HG03469 (cell line): ENCODE results near the gene ZYG11A.

Source experiments
- ATAC-seq: cut with Tn5 transposase; IDR thresholded peaks from one replicate; pipeline ENCODE4 v1.9.1; 2021; ENCODE audit warnings: mild to moderate bottlenecking, moderate library complexity, moderate number of reproducible peaks; ENCODE audit not compliant: unreplicated experiment

The ZYG11A gene

DNA sequence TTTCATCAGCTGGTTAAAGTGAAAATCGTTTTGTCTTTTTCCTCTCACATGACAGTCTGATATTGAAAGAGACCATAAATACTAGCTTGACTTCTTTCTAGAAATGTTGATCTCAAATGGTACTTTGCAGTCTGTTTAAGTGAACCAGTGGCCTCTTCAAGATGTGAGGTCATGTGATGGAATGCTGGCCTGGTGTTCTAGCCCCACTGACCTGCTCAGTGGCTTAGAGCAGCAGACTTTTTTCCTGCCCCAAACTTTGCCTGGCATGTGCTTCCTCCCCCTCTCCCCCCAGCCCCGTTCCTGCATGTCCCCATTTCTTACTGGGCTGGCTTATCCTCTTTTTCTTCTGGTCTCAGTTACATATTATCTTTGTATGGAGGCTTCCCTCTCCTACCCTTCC, 34.3 kb downstream of the ZYG11A start:
- no peak for ATAC-seq

DNA sequence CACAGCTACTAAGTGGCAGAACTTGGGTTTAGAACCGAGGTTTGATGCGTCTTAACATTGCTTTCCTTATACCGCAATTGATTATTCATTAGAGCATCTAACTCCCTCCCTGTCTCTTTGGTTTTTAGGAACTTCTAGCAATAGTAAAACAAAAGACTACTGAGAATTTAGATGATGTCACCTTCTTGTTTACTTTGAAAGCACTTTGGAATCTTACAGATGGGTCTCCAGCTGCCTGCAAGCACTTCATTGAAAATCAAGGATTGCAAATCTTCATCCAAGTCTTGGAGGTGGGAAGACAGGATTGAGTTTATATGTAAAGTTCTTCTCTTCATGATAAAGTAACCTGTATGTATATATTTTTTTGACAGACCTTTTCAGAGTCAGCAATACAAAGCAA, 35.0 kb downstream of the ZYG11A start:
- no peak for ATAC-seq

DNA sequence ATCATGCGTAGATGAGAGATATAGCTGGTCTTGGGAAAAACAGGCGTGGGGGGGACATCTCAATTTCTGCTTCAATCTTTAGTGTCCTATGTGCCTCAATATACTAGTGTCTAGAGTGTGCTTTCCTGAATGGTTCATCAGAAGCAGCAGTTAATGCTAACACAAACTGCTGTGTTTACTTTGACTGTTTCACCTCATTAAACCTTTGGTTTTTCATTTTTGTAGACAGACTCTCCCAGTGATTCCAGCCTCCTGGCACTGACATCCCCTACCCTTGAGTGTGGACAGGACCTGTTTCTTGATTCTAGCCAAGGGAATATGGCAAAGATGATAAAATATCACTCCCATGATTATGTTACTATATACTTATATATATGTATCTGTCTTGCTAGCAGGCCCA, 37.6 kb downstream of the ZYG11A start:
- no peak for ATAC-seq

DNA sequence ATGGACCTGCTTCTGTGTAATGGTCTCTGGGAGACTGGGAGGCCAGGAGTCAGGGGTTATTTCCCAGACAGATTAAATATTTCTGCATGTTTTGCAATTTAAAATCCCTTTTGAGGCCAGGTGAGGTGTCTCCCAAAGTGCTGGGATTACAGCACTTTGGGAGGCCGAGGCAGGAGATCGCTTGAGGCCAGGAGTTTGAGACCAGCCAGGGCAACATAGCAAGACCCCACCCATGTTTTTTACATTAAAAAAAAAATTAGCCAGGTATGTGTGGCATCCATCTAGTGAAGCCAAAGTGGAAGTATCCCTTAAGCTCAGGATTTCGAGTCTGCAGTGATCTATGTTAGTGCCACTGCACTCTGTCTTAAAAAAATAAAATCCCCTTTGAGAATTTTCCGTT, 44.9 kb downstream of the ZYG11A start:
- no peak for ATAC-seq

DNA sequence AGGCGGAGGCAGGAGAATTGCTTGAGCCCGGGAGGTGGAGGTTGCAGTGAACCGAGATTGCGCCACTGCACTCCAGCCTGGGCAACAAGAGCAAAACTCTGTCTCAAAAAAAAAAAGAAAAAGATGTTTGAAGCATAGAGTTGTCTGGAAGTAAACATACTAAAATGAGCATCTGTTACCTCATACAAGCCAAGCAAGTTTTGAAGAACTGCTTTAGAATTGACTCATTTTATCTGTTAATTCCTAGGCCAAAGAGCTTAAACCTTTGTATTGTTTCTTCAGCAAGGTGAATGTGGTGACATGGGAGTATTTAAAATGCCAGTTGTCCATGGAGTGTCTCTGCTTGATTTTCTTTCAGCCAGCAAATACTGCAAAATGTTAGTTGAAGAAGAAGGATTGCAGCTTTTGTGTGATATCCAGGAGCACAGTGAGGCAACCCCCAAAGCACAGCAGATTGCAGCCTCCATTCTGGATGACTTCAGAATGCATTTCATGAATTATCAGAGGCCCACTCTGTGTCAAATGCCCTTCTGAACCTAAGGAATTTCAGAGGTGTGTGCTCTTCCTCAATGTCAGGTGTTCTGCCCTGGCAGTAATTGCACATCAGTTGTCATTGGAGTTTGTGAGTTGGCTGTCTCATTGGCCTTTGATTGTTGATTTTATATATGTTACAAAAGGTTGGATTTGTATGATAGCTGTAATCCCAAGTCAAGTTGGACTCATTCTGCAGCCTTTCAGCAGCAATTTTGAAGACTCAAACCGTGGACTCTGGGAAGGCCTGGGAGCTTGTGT, 50.1 kb downstream of the ZYG11A start:
- no peak for ATAC-seq

DNA sequence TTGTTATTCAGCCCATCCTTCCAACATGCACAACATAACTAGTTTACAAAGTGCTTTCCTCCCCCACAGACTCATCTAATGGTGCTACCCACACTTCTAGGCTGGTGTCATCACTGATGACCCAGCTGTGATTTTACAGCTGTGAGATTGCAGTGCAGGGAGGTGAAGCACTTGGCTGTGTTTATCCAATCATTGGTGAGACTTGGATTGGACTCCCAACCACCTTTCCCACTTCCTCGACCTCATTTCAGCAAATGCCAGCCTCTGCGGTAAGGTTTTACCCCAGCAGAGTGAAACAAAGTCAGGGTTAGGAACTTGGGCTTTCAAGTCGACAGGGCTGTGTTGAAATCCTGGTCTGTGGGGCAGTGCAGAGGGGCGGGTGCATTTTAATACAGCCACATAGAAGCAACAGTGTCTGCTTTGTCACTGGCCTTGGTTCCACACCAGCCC, 56.9 kb downstream of the ZYG11A start:
- no peak for ATAC-seq

DNA sequence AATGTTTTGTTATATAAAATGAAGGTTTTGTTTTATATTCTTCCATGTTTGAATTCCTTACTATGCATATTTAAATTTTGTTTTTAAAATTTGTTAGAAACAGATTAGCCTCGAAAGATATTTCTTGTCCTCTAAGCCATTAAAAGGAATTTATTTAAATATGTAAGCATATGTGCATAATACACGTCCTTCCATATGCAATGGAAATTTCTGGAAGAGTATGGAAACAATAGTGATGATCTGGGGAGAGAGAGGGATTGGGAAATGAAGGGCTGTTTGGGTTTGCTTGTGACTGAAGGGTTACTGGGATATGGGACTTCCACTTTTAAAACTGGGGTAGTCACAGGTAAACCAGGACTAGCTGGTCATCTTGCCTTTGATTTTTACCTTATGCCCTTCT, 57.8 kb downstream of the ZYG11A start:
- no peak for ATAC-seq

DNA sequence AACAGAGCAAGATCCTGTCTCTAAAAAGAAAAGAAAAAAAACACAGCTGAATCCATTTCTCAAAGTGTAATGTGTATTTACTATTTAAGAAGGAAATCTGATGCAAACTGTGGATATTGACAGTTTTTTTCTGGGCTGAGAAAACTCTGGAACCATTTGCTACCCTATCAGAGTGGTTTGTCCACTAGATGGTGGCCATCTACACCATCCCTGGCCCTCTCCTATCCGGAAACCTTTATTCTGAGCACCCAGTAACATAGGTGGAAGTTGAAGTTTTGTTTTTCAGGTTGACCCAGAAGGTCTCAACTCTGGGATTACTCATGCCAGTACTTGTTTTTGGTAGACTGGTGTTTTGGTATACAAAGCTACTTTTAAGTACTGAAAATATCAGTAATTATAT, 58.8 kb downstream of the ZYG11A start:
- ATAC-seq: no peak

DNA sequence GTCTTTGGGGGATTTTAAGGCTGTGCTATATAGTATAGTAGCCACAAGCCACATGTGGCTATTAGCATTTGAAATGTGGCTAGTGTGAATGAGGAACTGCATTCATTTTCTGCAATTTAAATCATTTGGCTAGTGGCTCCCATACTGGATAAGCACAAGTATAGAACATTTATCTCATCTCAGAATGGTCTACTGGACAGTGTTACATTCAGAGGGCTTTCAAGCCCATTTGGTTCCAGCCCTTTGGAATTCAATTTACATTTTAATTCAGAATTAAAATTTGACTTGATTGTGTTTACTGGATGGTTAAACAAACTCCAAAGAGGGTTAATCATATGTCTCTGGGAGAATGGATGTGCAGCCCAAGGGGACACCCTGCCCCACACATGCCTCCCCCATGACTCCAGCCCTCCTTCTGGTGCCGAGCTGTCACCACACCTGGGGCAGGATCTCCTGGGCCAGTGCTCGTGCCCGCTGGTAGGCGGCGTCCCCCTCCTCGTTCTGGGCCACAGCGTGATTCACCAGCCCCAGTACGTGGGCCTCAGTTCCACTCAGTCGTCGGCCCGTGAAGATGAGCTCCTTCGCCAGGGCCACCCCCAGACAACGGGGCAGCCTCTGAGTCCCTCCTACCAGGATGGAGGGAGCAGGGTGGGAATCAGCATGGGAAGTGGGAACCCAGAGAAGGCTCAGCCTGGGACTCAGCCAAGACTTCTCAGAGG, 61.8 kb downstream of the ZYG11A start:
- ATAC-seq: no peak

DNA sequence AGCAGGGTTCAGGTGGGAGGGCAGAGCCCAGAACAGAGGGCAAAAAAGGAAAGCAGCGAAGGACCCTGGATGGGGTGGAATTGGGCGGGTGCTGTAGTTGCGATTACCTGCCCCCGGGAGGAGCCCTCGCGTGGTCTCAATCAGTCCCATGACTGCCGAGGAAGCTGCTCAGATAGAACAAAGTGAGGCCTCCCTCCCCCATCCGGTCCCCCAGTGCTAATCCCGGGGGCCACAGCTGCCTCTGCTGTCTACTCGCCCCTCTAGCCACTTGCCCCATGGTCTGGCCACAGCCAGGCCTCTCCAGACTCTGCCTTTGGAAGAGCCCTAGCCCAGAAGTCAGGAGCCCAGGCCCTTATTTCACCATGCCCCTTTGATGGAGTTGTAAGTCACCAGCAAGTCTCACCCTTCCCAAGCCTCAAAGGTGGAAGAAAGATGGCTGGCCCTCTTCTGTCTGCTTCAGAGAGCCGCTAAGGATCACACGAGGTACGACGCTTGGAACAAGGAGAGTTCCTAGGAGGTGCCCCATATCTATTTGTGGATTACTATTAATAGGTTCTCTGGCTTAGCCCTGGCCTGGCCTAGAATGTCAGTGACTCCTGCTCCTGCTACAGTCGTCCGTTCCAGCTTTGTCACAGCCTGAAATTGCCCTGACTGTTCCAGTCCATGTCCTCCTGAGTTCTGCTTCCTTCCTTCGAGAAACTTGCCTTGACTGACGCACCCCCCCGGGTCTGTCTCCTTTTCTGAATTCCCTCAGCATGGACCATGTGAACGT, 62.6 kb downstream of the ZYG11A start:
- no peak for ATAC-seq

DNA sequence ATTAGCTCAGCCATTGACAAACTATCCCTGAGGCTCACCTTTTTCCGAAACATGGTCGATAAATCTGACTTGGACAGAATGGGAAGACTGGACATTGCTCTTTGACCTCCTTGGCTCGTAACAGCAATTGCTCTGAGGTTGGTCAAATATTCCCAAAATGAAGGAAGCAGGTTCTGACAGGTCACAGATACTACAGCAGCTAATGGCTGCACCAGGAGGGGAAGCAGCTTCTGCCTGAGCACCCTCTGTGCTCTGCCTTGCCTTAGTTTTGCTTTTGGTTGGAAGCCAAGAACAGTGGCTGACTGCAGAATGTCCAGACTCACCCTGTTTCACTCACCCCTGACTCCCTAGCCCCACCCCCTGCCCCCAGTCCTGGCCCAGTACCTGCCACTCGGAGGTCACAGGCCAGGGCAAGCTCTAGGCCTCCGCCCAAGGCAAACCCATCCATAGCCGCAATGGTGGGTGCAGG, 63.6 kb downstream of the ZYG11A start:
- ATAC-seq: no peak

DNA sequence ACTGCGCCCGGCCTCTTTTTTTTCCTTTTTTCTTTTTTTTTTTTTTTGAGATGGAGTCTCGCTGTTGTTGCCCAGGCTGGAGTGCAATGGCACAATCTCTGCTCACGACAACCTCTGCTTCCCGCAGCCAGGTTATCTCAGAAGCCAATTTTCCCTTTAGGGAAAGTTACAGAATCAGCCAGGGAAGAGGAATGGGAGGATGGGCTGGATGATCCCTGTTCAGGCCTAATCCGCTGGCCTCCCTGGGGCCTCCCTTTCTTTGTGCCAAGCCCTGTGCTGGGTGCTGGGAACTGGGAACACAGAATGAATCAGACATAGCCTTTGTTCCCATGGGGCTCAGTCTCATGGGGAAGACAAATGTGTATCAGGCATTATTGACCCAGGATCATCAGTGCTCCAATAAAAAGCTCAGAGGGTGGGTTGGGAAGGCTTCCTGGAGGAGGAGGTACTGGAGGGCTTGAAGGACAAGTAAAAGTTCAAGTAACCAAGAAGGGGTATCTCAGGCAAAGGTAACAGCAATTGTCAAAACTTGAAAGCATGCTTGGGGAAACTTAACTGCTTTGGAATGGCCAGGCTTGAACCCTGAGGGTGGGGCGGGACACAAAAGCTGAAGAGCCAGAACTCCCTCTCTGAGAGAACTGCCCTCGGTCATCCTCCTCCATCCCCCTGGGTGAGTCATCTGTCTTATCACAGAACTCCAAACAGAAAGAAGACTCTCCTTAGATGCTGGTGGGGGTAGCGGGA, 64.7 kb downstream of the ZYG11A start:
- no peak for ATAC-seq

DNA sequence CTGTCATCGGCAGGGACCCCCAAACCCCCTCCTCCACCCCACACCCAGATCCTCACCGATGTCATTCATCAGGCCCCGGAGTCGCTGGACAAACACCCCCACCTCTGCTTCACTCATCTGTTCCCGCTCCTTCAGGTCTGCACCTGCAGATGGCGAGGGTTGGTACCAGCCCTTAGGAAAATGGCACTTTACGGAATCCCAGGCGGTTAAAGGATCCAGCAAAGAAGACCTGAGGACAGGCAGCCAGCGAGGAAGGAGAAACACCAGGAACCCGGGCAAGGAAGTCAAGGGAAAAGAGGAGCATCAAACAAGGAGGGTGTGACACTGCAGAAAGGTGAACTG, 65.2 kb downstream of the ZYG11A start:
- ATAC-seq: no peak

DNA sequence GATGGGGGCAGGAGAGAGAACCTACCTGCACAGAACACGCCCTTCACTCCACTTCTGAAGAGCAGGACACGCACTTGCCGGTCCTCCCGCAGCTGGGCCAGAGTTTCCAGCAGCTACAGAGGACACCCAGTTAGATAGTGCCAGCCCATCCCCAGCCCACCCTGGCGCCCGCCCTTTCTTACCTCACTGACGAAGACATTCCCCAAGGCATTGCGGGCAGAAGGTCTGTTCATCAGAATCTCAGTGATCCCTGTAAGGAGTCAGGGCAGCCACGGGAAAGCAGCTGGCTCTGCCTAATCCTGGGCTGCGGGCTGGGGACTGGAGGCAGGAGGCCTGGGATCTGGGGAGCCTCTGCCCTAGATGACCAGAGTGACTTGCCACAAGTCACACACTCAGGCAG, 69.0 kb downstream of the ZYG11A start:
- ATAC-seq: no peak

DNA sequence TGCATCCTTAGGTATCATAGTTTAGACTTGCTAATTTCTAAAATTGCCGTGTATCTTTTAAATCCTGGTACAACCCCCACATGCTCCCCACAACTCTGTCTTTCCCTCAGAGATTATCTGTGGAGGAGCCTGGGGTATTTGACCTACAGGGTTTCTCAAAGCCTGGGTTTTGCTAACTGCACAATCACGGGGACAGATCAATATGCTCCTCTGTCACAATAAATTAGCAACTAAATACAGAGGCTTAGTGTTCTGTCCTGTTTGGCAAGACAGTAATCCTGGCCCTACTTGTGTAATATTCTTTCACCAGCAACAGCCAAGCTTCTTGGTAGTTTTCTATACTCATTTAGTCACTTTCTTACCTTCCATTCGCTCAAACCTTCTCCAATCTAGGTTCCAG, 70.5 kb downstream of the ZYG11A start:
- ATAC-seq: no peak

DNA sequence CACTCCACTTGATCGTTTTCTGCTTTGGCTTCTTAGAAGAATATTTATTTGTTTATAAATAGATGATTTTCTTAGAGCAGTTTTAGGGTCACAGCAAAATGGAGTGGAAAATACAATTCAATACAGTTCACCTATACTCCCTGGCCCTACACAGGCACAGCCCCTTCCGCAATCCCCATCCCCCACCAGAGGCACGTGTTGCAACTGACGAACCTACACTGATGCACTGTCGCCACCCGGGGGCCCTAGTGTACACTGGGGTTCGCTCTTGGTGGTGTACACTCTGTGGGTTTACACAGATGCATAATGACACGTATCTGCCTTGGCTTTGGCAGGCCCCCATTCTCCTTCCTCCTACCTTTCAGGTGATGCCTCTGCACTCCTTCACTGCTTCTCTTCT, 71.0 kb downstream of the ZYG11A start:
- no peak for ATAC-seq

DNA sequence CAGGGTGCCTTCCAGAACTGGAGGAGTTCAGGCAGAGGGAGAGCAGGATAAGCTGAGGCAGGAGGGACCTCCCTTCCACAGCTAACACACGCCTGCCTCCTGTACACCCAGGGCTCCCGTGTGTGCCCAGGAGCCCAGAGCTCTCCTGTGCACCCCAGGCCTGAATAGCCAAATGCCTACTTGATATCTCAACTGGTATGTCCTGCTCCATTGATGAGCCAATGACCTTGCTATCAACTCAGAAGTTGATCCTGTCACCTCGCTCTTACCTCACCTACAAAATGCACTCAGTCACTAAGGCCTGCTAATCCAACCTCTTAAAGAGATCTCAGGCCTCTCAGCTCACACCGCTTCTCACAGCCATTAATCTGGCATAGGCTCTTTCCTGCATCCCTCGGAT, 71.9 kb downstream of the ZYG11A start:
- no peak for ATAC-seq

DNA sequence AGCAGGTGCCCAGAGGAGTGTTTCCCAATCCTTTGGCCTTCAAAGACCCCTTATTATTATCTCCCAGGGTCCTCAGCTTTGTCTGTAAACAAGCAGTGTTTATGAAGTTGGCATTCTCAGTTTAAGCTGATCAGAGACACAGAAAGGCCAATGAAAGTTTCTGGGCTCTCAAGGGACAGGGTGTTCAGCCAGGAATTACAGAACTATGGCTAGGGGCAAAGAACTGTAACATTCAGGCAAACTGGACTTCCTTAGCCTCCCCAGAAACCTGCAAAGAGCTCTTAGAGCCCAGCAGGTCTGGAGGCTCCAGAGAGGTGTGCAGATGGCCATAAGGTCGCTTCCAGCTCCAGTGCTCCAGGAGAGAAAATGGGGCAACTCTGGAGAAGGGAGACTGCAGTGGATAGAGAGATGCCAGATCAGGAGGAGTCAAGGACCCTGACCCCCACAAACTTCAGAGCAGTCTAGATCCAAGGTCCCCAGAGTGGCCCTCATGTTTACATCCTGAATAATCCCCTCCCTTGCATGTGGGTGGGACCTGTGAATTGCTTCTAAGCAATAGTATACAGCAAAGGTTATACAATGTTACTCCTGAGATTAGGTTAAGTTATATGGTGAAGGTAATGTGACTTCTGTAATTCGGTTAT, 72.8 kb downstream of the ZYG11A start:
- ATAC-seq: no peak

DNA sequence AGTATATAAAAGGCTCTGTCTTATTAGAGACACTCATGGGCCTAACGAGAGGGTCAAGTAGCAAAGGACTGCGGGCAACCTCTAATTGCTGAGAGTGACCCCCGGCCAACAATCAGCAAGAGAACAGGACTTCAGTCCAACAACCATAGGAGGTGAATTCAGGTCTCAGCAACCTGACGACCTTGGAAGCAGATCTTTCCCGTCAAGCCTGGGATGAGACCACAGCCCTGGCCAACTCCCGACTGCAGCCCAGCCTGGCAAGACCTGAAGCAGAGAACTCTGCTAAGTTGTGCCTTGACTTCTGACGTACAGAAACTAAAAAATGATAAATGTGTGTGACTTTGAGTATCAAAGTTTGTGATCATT, 73.3 kb downstream of the ZYG11A start:
- no peak for ATAC-seq

DNA sequence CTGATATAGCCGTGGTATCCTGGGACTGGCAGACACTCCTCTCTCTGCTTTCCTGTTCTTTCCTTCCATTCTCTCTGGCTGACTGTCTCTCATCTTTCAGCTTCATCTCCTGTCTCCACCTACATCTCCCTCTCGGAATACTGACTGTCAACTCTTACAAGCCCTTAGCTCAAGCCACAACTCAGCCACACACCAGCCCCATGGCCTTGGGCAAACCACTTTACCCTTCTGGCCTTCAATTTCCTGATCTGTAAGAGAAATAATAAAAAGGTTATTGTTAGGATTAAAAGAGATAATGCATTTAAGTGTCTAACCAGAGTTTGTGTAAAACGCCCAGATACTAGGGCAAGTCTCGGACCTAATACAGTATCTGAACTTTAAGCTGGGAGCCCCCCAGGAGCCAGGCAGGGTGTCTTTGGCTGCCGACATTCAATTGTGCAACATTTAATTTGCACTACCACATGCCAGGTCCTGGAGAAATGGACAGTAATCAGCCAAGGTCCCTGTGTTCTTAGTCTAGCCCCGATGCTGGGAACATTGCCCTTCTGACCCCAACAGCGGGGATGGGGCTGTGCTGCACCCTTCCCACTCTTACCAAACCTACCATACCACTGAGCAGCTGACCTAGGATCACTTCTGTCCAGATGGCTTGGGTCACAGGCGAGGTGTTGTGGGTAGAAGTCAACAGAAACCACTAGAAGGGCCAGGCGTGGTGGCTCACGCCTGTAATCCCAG, 73.8 kb downstream of the ZYG11A start:
- ATAC-seq: no peak
